ENCODE results near the gene CHST11.

GRCh38 chr12:104725610-104726009 lies 268.9 kb downstream of the CHST11 start:
- no peak for TF ChIP-seq CTCF (IDR thresholded peaks at IDR 0.05)
- TF ChIP-seq POLR2A (IDR thresholded peaks at IDR 0.05), result no peak
- TF ChIP-seq POLR2AphosphoS5 (IDR thresholded peaks at IDR 0.05), result no peak
- TF ChIP-seq EP300 (IDR thresholded peaks at IDR 0.05), result no peak

Measured in sigmoid colon (tissue), 4 donors.